T-helper 22 cell (primary cell): ENCODE measurements around the gene DGKG.

Experiments used
- DNase-seq: peaks from one replicate; pipeline ENCODE4 v3.0.0-alpha.2; 2020; ENCODE audit warnings: low read depth

DGKG gene

DNA sequence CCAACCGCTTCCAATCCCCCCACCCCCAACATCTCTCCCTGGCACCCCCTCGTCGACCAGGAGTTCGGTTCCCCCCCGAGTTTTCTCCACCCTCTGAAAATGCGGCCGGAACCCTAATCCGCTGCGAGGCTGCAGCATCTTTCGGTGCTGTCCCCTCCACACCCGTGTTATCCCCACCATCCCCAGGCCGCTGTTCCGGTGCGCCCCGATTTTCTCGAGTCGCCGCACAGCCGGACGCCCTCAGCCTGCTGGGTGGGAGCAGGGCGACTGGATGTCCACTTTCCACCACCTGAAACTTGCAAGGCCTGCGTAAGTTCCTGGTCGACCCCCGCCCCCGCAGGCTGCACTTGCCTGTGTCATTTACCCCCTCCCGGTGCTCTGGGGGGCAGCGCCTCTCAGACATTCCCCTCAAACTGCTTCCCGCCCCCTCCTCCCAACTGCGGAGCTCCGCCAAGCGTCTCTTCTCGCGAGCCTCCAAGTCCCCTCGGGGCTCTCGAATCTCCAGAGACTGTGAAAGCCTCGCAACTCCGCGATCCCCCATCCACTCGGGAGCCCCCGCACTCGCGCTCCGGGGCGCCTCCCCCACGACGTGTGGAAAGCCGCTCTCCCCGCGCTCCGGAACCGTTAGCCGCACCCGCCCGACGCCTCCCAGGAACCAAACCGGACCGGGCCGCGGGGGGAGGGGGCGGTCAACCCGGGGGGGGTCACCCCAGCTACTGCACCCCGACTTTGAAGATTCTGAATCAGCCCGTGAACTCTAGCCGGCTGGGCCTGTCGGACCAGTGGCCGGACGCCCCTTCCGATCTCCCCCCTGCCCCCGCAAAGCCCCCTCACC is 253.7 kb downstream of the DGKG start:
- DNase-seq = no peak

DNA sequence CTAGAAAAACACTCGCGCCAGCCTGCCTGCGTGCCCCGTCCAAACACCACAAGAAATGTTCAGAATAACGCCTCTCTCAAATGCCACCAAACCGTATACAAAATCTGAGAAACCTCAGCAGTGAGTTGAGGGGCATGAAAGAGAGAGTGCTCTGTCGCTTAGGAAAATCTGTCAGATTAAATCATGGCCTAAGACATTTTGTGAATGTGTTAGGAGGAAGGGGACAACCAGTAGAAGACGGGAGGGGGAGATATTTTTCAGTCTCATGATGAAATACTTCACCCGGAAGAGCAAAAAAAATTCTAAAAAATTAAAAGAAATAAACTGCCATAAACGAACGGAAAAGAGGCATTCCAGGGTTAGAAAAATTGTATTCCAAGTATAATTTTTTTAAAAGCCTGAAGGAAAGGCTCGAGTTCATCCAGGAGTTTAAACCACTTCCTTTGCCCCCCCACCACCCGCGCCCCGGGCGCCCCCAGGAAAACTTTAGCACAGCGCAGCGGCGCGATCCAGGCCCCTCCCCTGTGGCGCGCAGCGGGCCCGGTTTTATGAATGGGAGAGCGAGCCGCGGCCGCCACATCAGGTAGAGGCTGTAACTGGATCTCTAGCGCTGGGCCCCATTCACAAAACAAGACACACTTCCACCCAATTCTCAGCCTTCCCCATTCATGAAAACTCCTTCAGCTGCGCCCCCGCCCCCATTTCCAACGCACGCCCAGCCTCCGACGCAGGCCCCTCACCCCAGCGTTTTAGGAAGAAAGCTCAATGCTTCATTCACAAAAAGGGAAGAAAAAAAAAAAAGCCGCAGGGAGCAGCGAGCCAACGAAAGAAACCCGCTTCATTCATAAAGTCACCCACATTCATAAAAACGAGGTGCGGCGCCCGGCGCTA is 254.6 kb downstream of the DGKG start:
- DNase-seq = no peak

DNA sequence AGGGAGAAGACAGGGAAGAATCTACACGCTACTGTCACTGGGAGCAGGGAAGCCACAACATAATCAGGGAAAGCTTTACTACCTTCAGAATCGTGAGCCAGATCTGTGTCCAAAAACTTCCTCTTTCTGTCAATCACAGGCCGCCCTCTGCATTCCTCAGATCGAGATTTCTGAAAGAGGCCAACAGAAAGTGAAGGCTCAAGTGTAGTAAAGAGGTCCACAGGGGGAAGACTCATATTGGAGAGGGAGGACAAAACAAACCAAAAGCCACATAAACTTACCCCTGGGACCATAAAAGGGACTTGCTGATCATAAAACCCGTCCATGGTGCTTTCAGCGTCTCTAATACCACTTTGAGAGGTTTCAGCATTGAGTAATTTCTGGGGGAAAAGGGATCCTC is 256.5 kb downstream of the DGKG start:
- DNase-seq = no peak

DNA sequence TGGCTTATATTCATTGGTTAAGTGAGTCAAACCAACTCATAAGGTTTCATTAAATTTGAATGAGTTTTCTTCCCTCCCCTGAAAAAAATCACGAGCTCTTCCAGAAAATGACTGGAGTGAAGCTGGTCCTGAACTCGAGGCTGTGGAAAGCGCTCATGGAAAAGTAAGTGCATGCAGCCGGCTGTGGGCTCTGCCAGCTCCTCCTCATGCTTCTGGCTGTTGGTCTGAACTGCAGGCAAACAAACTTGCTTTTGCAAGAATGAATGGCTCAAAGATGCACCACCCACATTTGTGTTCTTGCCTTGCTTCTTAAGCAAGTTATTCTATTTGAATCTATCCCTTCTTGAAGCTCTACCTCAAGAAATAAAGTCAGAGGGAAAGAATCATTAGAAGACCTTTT is 259.3 kb downstream of the DGKG start:
- no peak for DNase-seq

DNA sequence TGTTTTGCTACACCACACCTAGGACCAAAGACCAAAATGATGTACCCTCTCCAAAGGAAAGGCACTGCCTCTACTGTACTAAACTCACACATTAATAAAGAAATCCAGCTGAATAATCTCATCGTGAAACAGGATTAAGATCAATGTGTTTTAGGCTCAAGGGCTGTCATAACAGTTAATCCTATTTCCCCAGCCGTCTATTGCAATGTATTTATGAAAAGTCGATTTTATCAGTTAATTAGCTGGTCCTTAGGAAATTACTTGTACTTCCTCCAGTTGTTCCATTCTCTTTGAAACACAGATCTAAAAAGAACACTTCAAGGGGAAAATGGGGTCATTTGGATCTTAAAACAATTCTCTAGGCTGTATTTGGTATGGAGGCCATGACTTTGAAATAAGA is 261.6 kb downstream of the DGKG start:
- no peak for DNase-seq

DNA sequence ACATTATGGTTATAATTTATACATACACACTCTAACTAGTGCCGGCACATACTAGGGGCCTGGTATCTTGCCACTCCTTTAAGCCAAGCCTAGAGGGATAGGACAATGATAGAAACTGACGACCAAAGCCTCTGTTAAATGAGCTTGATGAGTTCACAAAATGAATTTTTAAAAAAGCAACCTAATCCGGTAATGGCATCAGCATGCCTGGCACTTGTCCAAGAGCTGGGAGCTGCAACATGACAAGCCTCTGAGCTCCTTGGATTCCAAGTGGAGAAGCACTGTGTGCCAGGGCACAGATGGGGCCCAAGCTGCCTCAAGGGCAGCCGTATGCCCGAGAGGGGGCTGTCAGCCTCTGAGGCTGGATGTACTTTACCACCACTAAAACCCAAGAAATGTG is 262.9 kb downstream of the DGKG start:
- DNase-seq = no peak

DNA sequence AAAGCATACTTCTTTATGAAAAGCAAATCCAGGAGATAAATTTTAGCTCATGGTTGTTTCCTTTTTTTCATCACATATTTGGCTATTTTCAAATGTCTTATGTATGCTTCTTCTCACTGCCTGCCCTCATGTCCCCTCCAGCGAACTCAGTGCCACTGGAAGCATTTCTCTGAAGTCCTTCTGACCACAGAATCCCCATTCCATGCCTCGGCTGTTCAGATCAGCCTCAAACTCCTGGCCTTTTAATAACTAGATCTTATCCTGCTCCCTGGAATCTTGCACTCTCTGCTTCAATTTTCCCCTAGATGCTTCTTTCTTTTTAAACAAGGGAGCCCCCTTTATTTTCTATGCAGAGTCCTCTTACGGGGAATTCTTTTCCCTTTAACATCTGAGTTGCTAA is 263.3 kb downstream of the DGKG start:
- no peak for DNase-seq

DNA sequence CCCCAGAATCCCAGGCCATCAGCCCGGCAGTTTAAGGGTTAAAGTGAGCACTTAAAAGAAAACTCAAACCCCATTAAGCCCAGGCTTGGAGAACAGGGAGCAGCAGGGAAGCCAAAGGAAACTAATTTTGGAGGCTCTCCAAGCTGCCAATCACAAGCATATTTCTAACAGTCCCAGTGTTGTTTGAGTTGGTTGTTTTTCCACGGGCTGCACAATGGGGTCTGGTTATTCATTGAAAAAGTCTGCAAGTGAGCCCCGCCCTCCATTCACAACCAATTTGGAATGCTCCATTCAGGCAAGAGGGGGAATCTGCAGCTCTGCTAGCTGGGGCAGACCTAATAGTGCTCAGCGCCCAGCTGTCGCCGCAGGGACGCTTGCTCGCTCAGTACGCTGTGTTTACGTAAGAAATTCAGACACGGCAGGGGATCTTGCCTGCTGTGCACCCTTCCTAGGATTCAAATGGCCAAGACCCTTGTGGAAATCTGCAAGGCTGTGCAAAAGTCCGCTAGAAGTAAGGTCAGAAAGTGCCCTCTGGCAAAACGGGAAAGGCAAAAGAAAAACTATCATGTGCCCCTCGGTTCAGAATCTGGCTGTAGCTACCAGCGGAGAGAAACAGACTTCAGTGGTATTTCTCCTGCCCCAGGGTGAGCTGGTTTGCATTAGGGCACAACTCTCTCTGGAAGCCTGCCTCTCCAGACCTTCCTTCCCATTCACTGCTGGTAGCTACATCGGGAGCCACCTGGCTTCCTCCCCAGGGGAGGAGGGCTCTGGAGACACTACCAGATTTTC is 264.2 kb downstream of the DGKG start:
- no peak for DNase-seq

DNA sequence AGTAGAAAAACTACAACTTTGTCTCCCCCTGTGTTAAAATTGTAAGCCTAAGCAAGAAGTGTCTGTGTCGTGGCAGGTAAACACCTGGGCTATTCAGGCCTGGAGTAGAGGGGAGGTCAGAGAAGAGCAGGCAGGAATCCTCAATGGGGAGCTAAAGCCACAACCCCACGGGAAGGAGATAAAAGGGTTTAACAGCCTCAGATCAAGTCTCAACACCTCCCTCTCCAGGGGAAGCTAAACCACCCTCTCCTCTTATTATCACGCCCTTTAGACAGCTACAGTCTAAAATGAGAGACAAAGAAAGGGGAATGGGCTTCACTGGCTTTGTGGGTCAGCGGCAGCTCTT is 264.7 kb downstream of the DGKG start:
- no peak for DNase-seq
